ENCODE measurements around the gene ISG15.

ISG15 gene

DNA sequence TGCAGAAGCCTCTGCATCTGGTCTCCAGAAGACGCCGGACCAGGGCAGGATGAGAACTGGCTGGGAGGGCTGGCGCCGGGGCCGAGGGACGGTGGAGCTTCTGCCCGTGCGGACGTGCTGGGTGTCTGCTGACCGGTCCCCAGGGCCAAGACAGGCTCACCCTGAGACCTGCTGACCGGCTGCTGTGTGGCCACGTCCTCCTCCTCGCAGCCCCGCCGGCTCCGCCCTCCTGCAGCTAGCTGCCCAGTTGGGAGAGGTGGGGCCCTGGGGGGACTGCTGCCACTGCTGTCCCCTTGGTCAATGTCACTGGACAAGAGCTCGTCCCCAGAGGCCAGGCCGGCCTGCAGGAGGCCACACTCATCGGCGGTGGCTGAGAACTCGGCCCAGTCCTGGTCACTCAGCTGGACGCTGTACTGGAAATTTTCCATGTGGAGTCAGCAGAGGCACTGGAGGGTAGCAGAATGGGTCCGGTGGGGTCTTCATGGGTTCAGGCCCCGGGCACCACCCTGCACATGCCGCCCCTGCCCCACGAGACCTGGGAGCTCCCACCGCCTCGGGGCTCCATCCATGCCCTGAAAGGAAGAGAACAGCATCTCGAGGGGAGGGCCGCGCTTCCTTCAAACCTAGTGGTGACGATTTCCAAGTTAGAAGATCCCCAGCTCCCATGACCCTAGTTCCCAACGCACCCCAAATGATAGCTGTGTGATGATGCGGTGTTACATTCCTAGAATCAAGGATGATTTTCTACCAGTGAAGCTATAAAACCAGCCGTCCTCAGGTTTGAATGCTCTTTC lies 32.5 kb upstream of the ISG15 start:
- DNase-seq (ENCODE audit: low read depth): no peak
- no peak overlapping the region for H3K4me3 ChIP-seq (ENCODE audit: control insufficient read depth, low read depth, low read length)
- TF ChIP-seq, protein P1, sequence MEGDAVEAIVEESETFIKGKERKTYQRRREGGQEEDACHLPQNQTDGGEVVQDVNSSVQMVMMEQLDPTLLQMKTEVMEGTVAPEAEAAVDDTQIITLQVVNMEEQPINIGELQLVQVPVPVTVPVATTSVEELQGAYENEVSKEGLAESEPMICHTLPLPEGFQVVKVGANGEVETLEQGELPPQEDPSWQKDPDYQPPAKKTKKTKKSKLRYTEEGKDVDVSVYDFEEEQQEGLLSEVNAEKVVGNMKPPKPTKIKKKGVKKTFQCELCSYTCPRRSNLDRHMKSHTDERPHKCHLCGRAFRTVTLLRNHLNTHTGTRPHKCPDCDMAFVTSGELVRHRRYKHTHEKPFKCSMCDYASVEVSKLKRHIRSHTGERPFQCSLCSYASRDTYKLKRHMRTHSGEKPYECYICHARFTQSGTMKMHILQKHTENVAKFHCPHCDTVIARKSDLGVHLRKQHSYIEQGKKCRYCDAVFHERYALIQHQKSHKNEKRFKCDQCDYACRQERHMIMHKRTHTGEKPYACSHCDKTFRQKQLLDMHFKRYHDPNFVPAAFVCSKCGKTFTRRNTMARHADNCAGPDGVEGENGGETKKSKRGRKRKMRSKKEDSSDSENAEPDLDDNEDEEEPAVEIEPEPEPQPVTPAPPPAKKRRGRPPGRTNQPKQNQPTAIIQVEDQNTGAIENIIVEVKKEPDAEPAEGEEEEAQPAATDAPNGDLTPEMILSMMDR (IDR thresholded peaks at IDR 0.05; ENCODE audit: control insufficient read depth, insufficient read depth, low read depth, low read length, missing control alignments): no peak

DNA sequence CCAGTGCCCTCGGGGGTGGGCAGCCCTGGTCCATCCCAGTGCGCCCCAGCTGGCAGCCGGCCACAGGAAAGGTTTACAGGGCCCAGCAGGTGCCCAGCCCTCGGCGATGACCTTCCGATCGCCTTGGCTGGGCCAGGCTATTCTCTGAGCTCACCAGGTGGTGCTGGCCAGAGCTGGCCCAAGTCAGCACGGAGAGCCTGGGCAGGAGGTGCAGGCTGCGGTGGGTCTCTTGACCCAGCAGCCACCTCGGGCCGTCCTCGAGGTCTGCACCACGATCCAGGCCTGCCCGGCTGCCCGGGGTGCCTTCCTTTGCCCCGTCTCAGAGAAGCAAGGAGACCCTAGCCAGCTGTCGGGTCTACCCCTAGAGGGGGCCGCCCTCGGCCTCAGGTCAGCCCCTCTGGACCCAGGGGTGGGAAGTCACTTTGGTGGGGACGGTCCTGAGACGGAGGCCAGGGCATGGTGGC lies 31.8 kb upstream of the ISG15 start:
- H3K4me3 ChIP-seq (ENCODE audit: control insufficient read depth, low read depth, low read length): no peak overlapping the region
- TF ChIP-seq, protein P1 (IDR thresholded peaks at IDR 0.05; ENCODE audit: control insufficient read depth, insufficient read depth, low read depth, low read length, missing control alignments): no peak
- no peak for DNase-seq (ENCODE audit: low read depth)

DNA sequence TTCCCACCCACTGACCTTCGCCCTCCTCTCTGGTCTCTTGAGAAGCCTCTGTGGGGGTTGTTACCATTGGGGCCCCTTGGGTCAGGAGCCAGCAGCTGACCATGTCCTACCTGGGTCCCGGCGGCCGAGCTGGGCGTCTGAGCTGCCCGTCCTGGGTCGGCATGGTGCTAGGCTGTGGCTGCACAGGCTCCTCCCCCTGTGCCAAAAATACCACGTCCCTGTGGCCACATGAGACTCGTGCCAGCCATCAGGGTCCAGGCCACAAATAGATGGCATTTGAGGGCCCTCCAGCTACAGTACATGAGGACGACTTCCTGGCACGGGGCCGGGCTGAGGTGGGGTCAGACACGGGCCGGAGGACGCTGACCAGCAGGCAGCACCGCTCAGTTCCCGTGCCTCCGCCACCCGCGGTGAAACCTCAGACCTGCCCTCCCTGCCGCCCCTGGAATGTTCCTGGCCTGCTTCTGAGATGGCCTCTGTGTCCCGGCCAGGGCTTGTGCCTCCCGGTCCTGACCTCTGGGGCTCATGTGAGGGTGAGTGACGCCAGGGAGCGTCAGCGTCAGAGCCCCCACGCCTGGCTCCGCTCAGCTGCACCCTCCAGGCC lies 31.2 kb upstream of the ISG15 start, which contains the start of gene PERM1:
Gene PERM1, minus strand, starts transcription at position 139 of the 604 bp plus-strand sequence. CDS start 1,064 bp downstream, outside the sequence.
- no peak for DNase-seq (ENCODE audit: low read depth)
- TF ChIP-seq, protein P1 (IDR thresholded peaks at IDR 0.05; ENCODE audit: control insufficient read depth, insufficient read depth, low read depth, low read length, missing control alignments): no peak

DNA sequence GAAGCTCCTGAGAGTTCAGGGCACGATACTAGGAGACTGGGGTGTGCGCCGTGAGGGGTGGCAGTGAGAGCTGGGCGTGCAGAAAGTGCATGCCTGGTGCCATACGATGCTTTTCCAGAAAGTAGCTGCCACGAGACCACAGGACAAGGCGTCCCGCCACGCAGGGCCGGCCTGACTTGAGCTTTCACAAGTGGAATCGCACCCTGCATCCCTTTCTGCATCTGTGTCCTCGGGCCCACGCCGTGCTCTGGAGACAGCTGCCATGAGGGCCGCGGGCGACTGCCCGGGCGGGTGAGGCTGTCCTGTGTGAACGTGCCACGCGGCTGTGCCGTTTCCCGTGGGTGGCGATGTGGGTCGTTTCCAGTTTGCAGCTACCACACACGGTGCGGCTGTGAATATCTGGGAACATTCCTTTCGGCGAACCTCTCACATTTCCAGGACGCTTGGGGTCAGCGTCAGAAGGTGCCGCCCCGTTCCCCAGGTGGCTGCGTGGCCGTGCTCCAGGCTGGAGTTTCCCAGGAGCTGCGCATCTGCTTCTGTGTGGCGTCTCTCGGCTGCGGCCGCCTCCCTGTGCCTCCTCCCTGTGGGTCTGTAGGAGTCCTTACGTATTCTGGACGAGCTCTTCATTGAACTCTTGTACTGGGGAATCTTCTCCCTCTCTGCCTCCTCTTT lies 30.4 kb upstream of the ISG15 start:
- TF ChIP-seq, protein P1 (IDR thresholded peaks at IDR 0.05; ENCODE audit: control insufficient read depth, insufficient read depth, low read depth, low read length, missing control alignments): no peak
- no peak for DNase-seq (ENCODE audit: low read depth)
- H3K4me3 ChIP-seq (ENCODE audit: control insufficient read depth, low read depth, low read length): no peak overlapping the region

More for the DNA sequence above, 31.2 kb upstream of the ISG15 start, which contains the start of gene PERM1:
- H3K4me3 ChIP-seq (ENCODE audit: control insufficient read depth, low read depth, low read length): no peak within 1 kb of the TSS

DNA sequence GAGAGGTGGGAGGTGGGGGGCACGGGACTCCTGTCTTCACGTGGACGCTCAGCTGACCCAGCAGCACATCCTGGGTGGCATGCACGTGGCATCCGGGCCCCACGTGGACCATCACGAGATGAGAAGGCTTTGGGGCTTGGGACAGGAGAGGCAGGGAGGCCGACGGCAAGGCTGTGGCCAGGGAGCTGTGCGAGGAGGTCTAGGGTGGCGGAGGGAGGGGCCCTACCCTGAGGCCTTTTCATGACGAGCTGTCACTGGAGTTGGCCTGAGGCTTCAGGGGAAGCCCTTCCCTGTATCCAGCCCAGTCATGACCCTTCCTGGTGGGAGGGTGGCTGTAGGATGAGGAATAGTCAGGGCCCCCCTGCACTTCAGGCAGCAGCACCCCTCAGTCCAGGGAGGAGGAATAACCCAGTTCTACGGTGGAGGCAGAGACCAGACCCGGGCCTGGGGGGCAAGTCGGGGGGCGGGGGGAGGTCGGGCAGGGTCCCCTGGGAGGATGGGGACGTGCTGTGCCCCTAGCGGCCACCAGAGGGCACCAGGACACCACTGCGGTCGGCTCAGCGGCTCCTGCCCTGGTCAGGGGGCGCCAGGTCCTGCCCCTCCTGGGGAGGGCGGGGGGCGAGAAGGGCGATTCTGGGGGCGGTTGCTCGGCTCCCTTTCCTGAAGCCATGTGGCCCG lies 29.4 kb upstream of the ISG15 start:
- TF ChIP-seq, protein P1 (IDR thresholded peaks at IDR 0.05; ENCODE audit: control insufficient read depth, insufficient read depth, low read depth, low read length, missing control alignments): peak; percentile 83
- peak overlapping the region; percentile 19; the same call in 1 of the 2 replicates for H3K4me3 ChIP-seq (ENCODE audit: control insufficient read depth, low read depth, low read length)
- DNase-seq (ENCODE audit: low read depth): no peak

DNA sequence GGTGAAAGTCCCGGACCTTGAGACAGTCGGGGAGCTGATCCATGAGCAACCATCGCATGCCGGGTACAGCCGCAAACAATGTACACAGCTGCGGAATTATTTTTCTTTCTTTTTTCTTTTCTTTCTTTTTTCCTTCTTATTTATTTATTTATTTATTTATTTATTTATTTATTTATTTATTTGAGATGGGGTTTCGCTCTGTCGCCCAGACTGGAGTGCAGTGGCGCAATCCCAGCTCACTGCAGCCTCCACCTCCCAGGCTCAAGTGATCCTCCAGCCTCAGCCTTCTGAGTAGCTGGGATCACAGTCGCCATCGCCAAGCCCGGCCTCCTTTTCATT lies 28.9 kb upstream of the ISG15 start:
- peak overlapping the region; percentile 19; the same call in 1 of the 2 replicates for H3K4me3 ChIP-seq (ENCODE audit: control insufficient read depth, low read depth, low read length)
- no peak for DNase-seq (ENCODE audit: low read depth)
- TF ChIP-seq, protein P1 (IDR thresholded peaks at IDR 0.05; ENCODE audit: control insufficient read depth, insufficient read depth, low read depth, low read length, missing control alignments): no peak
